Dermis blood vessel endothelial cell (primary cell): Measurements from ENCODE around the gene RDH16. TPM values are rescaled to one million over a fixed set of nuclear protein-coding genes. Genes with fewer than 3 reads are reported as not detected.
"Not testable (repeated sequence)": the region's sequence is repeated elsewhere in the genome, so short reads cannot be mapped to it uniquely, and the experiment has no call there.

Source experiments
- DNase-seq: peaks from one replicate; pipeline ENCODE4 v3.0.0; 2010
- total RNA-seq: library from RNA; depleted of rRNA; stranded (reverse); fragments of >200 nt; gene quantifications from 2 replicates; pipeline ENCODE4 v1.2.3, GENCODE V29; 2014

RDH16 gene
- total RNA-seq, 1 donor from 2014 or later: 0.17 TPM

GRCh38 chr12:56953314-56953713, 4.1 kb downstream of the RDH16 start:
- DNase-seq: no peak

GRCh38 chr12:56951582-56952339, 5.6 kb downstream of the RDH16 start:
- no peak for DNase-seq

DNA sequence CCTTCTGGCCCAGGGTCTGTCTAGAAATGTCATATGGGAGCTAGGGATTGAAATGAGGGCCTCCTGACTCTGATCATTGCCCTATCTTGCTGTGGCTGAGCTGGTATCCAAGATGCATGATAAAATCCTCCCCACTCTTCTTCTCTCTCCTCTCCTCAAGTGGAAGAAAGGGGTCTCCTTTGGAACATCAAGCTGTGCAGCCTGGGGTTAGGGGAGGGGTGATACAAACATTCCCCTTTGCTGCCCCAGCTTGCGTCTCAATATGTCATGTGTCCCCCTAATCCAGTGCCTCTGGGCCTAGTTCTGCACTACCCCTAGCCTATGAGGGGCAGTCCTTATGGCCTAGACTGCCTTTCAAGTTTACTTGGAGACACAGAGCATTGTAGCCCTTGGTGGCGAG, 8.5 kb downstream of the RDH16 start:
- DNase-seq: no peak

DNA sequence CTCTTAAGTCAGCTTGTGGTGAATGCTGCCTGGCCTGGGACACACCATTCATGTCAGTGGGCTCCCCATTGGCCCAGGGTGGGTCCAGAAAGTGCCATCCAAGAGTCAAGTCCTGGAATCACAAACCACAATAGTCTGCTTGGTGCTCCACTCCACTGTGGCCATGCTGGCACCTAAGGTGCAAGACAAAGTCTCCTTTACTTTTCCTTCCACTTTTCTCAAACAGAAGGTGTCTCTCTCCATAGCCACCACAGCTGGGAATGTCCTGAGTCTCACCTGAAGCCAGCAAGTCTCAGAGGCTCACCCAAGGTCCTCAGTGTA, 9.0 kb downstream of the RDH16 start:
- no peak for DNase-seq

GRCh38 chr12:56947633-56948456, 9.6 kb downstream of the RDH16 start:
- DNase-seq: peak; percentile 33

- DNase-seq: no peak
Observed at GRCh38 chr12:56943878-56944277, 13.5 kb downstream of the RDH16 start.

- not testable (repeated sequence) for DNase-seq
Observed at GRCh38 chr12:56943374-56943773, 14.0 kb downstream of the RDH16 start.

GRCh38 chr12:56941299-56942017, 15.9 kb downstream of the RDH16 start:
- no peak for DNase-seq

DNA sequence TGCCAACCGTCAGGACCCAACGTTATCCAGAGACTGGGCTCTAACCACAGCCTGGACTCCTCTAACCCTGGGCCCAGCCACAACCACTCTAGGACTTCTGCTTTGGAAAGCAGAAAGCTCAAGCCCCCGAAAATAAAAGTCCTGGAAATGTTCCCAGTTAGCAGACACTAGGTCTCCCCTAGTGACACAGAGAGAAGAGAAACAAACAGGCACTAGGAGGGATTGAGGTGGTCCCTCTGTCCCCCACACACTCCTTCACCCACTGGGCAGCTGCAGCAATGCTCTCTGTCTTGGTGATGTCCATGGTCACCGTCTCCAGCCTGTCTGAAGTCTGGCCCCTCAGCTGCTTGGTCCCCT, 16.5 kb downstream of the RDH16 start:
- not testable (repeated sequence) for DNase-seq

- DNase-seq: no peak
Observed at GRCh38 chr12:56935752-56936151, 21.7 kb downstream of the RDH16 start.

DNA sequence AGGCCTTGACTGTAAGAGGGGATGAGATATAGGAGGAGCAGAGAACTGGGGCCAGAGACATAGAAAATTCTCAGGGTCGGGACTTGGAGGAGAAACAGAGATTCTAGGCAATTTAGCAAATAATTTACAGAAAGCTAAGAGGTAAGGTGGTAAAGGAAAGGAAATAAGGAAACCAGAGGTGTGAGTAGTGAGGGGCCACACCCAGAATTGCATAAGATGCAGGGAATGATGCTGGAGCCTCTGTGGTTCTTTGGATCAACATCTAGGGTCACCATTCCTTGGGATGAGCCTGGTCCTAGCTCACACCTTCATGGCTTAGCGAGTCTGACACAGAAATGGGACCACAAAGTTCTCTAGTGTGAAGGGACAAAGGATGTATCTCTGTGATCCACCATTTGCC, 22.3 kb downstream of the RDH16 start:
- no peak for DNase-seq

- DNase-seq: no peak
Observed at GRCh38 chr12:56933826-56934625, 23.4 kb downstream of the RDH16 start, which contains the start of gene SDR9C7. Gene SDR9C7 (minus strand): TSS chr12:56934408. CDS start chr12:56934261, 147 bp downstream.

DNA sequence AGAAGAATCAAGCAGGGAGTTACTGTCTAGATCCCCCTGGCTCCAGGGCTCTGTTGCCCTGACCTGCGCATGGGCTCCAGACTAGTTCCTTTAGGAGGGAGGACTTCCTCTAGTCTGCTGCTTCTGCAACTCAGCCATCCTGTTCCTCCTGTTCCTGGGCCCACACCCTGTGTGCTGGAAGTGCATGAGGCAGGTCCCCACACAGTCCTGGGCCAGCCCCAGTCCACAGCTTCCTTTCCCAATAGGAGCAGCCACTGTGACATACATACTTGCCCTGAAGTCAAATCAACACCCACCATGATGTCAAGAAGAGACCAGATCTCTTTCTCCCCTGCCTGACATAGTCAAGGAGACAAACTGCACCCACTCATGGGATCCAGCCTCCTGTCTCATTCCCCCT, 24.5 kb downstream of the RDH16 start:
- DNase-seq: no peak

DNA sequence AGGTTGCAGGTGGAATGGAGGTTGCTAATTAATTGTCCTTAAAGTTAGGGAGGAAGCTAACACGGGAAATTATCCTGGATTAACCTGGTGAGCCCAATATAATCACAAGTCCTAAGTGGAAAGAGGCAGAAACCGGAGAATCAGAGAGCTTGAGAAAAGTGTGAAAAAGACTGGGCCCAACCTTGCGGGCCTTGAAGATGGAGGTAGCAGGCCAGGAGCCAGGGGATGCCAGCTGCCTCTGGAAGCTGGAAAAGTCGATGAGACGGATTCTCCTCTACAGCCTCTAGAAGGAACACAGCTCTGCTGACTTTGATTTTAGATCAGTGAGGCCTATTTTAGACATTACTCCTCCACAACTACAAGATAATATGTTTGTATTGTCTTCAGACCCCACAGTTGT, 25.3 kb downstream of the RDH16 start:
- no peak for DNase-seq

GRCh38 chr12:56931474-56931978, 25.9 kb downstream of the RDH16 start:
- peak; percentile 55 for DNase-seq

DNA sequence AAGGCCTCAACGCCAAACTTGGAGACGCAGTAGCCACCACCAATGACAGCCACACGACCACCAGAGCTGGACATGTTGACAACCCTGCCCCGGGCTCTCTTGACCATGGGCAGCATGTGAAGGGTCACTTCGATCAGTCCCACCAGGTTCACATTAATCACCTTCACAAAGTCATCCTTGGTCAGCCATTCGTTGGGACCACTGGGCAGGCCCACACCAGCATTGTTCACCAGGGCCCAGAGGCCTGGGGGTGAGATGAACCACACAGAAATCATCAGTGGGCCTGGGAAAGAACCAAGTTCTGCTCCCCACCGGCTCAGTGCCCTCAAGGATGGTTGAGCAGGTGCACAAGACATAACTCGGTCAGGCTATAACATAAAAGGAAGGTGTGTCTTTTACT, 27.2 kb downstream of the RDH16 start:
- DNase-seq: no peak

GRCh38 chr12:56929780-56930179, 27.6 kb downstream of the RDH16 start:
- no peak for DNase-seq

DNA sequence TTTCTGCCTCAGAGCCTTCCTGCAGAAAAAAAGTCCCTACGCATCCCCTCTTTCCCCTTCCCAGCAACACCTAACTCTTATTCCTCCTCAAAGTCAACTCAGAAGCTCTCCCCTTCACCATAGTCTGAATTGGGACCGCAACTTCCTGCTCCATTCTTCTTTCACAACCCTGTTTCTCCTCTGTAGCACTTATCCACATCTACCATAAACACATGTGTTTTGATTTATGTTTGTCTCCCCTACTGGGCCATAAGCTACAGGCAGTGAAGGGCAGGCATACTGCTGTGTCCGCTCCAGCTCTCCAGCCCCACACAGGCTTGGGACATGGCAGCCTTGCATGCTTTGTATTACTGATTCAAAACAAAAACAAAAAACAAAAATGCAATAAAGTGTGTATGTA, 29.1 kb downstream of the RDH16 start:
- DNase-seq: no peak

DNA sequence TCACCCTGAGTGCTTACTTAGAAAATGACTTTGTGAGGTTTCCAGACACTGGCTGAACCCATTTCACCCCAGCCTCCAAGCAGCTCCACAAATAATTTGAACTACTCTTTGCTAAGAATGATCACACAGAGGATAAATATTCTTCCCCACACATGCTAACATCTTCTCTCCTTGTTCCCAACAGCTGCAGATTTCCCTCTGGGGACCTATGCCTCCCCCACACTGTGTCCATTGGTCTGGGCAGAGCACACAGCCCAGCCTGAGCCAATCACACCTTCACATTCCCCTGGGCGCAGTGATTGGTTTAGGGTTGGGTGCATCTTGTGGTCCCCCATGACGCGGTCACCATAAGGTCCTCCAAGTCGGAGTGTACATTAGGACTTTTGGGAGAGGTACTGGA, 30.1 kb downstream of the RDH16 start:
- no peak for DNase-seq

DNA sequence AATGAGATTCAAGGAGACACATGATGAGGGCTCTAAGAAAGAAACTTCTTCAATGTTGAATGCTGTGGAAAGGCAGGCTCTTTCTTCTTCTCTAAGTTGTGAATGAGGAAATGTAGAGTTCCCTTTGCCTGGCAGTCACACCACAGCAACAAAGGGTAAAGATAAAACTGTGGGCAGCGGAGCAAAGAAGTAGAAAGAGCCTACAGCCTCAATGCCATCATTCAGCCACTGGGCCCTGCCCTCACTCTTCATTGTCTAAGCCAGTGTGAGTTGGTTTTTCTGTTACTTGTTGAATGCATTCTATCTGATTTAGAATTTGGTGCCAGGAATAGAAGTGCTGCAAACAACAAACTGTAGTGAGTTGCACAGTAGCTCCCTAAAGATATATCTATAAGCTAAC, 35.4 kb downstream of the RDH16 start:
- no peak for DNase-seq

DNA sequence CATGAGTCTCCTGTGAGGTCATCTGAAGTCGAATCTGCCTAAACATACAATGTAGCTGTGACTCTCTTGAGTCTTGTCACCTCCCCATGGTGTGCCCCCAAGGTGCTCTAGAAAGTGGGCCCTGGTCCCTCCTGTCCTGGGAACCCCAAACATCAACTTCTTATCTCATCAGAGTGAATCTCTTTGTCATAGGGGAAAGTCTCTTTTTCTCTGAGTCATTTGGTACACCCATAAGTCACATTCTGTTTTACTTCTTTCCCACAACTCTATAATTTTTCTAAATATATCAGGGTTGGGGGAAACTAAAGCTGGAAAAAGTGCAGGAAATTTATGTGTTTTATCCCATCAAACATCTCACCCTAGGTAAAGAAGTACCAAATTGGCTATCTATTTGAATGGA, 36.1 kb downstream of the RDH16 start:
- no peak for DNase-seq

DNA sequence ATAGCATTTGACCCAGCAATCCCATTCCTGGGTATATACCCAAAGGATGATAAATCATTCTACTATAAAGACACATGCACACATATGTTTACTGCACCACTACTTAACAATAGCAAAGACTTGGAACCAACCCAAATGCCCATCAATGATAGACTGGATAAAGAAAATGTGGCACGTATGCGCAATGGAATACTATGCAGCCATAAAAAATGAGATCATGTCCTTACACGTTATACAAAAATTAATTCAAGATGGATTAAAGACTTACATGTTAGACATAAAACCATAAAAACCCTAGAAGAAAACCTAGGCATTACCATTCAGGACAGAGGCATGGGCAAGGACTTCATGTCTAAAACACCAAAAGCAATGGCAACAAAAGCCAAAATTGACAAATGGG, 39.3 kb downstream of the RDH16 start:
- not testable (repeated sequence) for DNase-seq

GRCh38 chr12:56916996-56917333, 40.4 kb downstream of the RDH16 start:
- no peak for DNase-seq
